Activated CD8-positive, alpha-beta T cell treated with anti-CD3 and anti-CD28 coated beads, Interleukin-2, amount 10 ng/mL, durations not matched to agents 7 days and 5 days (primary cell): ENCODE data around the gene NPIPA2. TPM values are rescaled to one million over a fixed set of nuclear protein-coding genes. Genes with fewer than 3 reads are reported as not detected.
A peak's percentile ranks its signal among the peaks of the same experiment; 100 is the strongest.
"Not testable (repeated sequence)": the region's sequence is repeated elsewhere in the genome, so short reads cannot be mapped to it uniquely, and the experiment has no call there.

ENCODE experiments used
- ATAC-seq: fragments of 150-1000 bp; cut with Tn5 transposase; one replicate; pipeline ENCODE4 v1.10.0; 2021; ENCODE audit warnings: moderate library complexity
- CTCF ChIA-PET: fragments of 350-600 bp; sonication (Branson Sonifier 250); formaldehyde crosslinking; loops from one replicate; lab custom pipeline; 2021; ENCODE audit warnings: antibody characterized with exemption; lab: Charles Lee
- POLR2A ChIA-PET: fragments of 350-600 bp; sonication (Branson Sonifier 250); formaldehyde crosslinking; loops from one replicate; lab custom pipeline; 2021; ENCODE audit warnings: antibody characterized with exemption; lab: Charles Lee
- DNase-seq: peaks from one replicate; pipeline ENCODE4 v3.0.0-alpha.2; 2020
- H3K27ac Mint-ChIP-seq: one replicate; pipeline ENCODE4 v1.8.0; 2021; ENCODE audit warnings: mild to moderate bottlenecking, mixed read lengths
- H3K27me3 Mint-ChIP-seq: one replicate; pipeline ENCODE4 v1.8.0; 2021; ENCODE audit warnings: low read depth, mixed read lengths
- H3K36me3 Mint-ChIP-seq: one replicate; pipeline ENCODE4 v1.8.0; 2021; ENCODE audit warnings: low read depth, mixed read lengths
- H3K4me1 Mint-ChIP-seq: one replicate; pipeline ENCODE4 v1.8.0; 2021; ENCODE audit warnings: low read depth, mixed read lengths
- H3K4me3 Mint-ChIP-seq: one replicate; pipeline ENCODE4 v1.8.0; 2021; ENCODE audit warnings: mild to moderate bottlenecking, mixed read lengths
- H3K9me3 Mint-ChIP-seq: one replicate; pipeline ENCODE4 v1.8.0; 2022; ENCODE audit warnings: mixed read lengths; ENCODE audit not compliant: insufficient read depth
- total RNA-seq, 2 experiments: library from RNA; stranded (reverse); gene quantifications; one replicate each; pipeline ENCODE4 v1.2.3, GENCODE V29; 2021

NPIPA2 gene
- 1 to 10 TPM; 3.2 to 3.9 TPM for total RNA-seq

DNA sequence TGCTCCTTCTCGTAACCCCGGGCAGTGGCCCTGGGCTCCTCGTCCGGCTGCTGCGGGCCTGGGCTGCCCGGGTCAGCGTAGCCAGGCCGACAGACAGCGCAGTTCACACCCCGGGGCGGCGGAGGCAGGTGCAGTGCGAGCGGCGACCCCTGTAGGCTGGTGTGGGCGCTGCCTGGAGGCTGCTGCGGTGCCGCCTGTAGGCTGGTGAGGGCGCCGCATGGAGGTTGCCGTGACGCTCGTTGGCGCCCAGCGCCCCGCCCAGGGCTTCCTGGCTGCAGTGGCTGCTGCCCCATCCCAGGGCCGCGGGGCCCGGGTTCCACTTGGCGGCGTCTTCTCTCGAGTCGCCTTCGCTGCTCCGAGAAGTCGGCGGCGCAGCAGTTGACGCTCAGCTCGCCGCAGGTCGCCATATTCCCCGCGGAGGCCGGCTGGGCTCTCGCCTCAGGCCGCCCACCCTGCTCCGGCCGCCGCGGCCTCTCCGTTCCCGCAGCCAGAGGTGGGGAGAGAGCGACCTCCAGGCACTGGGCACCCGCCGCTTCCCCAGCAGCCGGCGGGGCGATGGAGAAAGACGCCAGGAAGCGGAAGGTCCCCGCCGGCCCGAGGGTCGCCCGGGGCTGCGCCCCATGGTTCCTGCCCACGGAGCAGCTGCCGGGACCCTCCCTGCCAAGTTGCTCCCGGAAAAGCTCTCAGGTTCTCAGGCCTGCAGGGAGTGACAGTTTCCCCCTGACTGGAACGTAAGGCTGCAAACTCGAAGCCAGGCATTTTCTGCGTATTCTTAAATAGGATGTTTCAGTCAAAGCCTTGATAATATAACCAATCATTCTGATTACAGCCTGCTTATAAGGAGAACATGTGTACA, at the start of gene NPIPA2:
NPIPA2 (plus strand) TSS at position 261 of the 856 bp plus-strand sequence. CDS start 5,533 bp downstream, outside the sequence.
- H3K27ac Mint-ChIP-seq, H3K9me3 Mint-ChIP-seq, H3K27me3 Mint-ChIP-seq, H3K4me3 Mint-ChIP-seq, H3K4me1 Mint-ChIP-seq, DNase-seq, CTCF ChIA-PET, H3K36me3 Mint-ChIP-seq, POLR2A ChIA-PET: not testable (repeated sequence)
- ATAC-seq: peak; percentile 100

DNA sequence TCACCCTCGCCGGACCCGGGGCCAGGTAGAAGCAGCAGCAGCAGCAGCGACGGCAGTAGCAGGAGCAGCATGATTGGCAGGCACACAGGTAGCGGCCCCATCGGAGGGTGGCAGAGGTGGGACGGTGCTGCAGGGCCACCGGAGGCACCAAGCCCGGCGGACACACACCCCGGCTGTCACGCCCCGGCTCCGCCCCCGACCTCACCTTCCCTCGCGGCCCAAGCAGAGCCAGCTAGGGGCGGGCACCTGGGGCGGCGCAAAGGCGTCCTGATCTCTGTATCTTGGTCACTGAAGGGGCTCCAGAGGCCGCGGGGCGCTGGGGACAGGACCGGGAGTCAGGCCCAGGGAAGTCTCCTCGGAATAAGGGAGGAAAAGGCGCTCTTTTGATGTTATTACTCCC, 48.2 kb upstream of the NPIPA2 start, which contains the start of gene PLA2G10:
PLA2G10 (minus strand) TSS at position 180 of the 400 bp plus-strand sequence; CDS start at position 101, 79 bp downstream.
- H3K9me3 Mint-ChIP-seq, DNase-seq, CTCF ChIA-PET, H3K36me3 Mint-ChIP-seq, POLR2A ChIA-PET, ATAC-seq, H3K4me3 Mint-ChIP-seq, H3K4me1 Mint-ChIP-seq, H3K27me3 Mint-ChIP-seq, H3K27ac Mint-ChIP-seq: not testable (repeated sequence)

DNA sequence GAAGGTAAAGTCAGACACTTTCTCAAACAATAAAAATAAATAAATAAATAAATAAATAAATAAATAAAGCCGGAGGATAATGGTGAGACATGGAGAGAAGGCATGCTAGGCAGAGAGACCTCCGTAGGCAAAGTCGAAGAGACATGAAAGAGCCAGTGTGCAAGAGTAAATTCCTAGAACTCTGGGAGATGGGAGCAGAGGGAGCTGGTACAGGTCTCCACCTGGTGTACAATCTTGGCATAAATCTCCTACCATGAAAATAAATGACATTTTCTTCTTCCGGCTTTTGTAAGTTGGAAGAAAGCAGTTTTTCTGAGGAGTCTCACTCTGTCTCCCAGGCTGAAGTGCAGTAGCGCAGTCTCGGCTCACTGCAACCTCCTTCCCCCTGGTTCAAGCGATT, 40.5 kb upstream of the NPIPA2 start:
- CTCF ChIA-PET, POLR2A ChIA-PET, H3K27ac Mint-ChIP-seq, ATAC-seq, H3K27me3 Mint-ChIP-seq, H3K36me3 Mint-ChIP-seq, DNase-seq, H3K4me3 Mint-ChIP-seq, H3K4me1 Mint-ChIP-seq, H3K9me3 Mint-ChIP-seq: not testable (repeated sequence)

DNA sequence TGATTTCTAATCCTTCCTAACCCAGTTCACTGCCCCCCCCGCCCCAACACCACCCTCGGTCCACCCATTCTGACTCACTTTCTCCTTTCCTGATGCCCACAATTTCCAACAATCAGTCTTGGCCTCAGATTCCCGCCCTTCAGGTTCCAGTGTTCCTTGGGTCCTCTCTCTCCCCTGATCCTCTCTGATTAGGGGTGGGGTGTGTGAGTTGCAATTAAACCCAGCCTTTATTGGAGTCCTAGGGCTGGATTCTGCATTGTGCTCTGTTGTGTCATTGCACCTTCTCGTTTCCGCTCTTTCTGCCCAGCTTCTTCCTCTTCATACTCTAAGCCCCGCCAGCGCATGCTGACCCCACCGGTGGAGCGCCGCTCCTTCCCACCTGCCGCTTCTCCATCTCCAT, 39.7 kb upstream of the NPIPA2 start:
- CTCF ChIA-PET, ATAC-seq, H3K36me3 Mint-ChIP-seq, H3K27ac Mint-ChIP-seq, H3K4me1 Mint-ChIP-seq, DNase-seq, H3K4me3 Mint-ChIP-seq, H3K9me3 Mint-ChIP-seq, POLR2A ChIA-PET, H3K27me3 Mint-ChIP-seq: not testable (repeated sequence)

DNA sequence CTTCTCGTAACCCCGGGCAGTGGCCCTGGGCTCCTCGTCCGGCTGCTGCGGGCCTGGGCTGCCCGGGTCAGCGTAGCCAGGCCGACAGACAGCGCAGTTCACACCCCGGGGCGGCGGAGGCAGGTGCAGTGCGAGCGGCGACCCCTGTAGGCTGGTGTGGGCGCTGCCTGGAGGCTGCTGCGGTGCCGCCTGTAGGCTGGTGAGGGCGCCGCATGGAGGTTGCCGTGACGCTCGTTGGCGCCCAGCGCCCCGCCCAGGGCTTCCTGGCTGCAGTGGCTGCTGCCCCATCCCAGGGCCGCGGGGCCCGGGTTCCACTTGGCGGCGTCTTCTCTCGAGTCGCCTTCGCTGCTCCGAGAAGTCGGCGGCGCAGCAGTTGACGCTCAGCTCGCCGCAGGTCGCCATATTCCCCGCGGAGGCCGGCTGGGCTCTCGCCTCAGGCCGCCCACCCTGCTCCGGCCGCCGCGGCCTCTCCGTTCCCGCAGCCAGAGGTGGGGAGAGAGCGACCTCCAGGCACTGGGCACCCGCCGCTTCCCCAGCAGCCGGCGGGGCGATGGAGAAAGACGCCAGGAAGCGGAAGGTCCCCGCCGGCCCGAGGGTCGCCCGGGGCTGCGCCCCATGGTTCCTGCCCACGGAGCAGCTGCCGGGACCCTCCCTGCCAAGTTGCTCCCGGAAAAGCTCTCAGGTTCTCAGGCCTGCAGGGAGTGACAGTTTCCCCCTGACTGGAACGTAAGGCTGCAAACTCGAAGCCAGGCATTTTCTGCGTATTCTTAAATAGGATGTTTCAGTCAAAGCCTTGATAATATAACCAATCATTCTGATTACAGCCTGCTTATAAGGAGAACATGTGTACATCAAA, 38.9 kb upstream of the NPIPA2 start, which contains the start of gene NPIPA3:
NPIPA3 (plus strand) TSS at position 256 of the 856 bp plus-strand sequence. CDS start 5,533 bp downstream, outside the sequence.
- peak; percentile 99 for ATAC-seq
- DNase-seq, POLR2A ChIA-PET, H3K4me1 Mint-ChIP-seq, H3K27ac Mint-ChIP-seq, CTCF ChIA-PET, H3K36me3 Mint-ChIP-seq, H3K27me3 Mint-ChIP-seq, H3K4me3 Mint-ChIP-seq, H3K9me3 Mint-ChIP-seq: not testable (repeated sequence)

DNA sequence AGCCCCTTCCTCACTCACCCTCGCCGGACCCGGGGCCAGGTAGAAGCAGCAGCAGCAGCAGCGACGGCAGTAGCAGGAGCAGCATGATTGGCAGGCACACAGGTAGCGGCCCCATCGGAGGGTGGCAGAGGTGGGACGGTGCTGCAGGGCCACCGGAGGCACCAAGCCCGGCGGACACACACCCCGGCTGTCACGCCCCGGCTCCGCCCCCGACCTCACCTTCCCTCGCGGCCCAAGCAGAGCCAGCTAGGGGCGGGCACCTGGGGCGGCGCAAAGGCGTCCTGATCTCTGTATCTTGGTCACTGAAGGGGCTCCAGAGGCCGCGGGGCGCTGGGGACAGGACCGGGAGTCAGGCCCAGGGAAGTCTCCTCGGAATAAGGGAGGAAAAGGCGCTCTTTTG, 9.1 kb upstream of the NPIPA2 start:
- H3K27ac Mint-ChIP-seq, DNase-seq, H3K27me3 Mint-ChIP-seq, H3K4me3 Mint-ChIP-seq, H3K9me3 Mint-ChIP-seq, CTCF ChIA-PET, H3K36me3 Mint-ChIP-seq, H3K4me1 Mint-ChIP-seq, ATAC-seq, POLR2A ChIA-PET: not testable (repeated sequence)

DNA sequence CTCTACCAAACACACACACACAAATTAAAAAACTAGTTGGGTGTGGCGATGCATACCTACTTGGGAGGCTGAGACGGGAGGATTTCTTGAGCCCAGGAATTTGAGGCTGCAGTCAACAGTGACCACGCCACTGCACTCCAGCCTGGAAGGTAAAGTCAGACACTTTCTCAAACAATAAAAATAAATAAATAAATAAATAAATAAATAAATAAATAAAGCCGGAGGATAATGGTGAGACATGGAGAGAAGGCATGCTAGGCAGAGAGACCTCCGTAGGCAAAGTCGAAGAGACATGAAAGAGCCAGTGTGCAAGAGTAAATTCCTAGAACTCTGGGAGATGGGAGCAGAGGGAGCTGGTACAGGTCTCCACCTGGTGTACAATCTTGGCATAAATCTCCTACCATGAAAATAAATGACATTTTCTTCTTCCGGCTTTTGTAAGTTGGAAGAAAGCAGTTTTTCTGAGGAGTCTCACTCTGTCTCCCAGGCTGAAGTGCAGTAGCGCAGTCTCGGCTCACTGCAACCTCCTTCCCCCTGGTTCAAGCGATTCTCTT, 1.4 kb upstream of the NPIPA2 start:
- DNase-seq, H3K27ac Mint-ChIP-seq, ATAC-seq, CTCF ChIA-PET, POLR2A ChIA-PET, H3K4me3 Mint-ChIP-seq, H3K4me1 Mint-ChIP-seq, H3K9me3 Mint-ChIP-seq, H3K36me3 Mint-ChIP-seq, H3K27me3 Mint-ChIP-seq: not testable (repeated sequence)

DNA sequence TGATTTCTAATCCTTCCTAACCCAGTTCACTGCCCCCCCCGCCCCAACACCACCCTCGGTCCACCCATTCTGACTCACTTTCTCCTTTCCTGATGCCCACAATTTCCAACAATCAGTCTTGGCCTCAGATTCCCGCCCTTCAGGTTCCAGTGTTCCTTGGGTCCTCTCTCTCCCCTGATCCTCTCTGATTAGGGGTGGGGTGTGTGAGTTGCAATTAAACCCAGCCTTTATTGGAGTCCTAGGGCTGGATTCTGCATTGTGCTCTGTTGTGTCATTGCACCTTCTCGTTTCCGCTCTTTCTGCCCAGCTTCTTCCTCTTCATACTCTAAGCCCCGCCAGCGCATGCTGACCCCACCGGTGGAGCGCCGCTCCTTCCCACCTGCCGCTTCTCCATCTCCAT, 539 bp upstream of the NPIPA2 start:
- H3K27ac Mint-ChIP-seq, DNase-seq, H3K4me3 Mint-ChIP-seq, H3K9me3 Mint-ChIP-seq, POLR2A ChIA-PET, H3K27me3 Mint-ChIP-seq, H3K36me3 Mint-ChIP-seq, CTCF ChIA-PET, H3K4me1 Mint-ChIP-seq: not testable (repeated sequence)
- peak; percentile 12 for ATAC-seq

DNA sequence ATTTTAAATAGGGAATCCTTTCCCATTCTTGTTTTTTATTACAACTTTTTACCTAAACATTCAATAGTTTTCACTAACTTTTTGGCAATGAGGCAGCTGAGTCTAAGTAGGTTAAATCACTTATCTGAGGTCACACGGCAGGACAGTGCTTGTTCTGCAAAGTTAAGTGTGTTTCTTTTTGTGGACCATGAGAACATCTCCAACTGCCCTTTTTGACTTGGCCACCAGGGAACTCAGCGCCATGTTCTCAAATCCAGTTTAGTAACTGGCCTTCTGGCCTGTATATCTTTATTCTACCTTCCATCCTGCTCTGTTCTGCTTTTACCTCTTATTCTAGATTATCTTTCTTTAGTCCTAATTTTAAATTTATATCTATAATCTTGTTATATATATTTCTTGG, 31.3 kb downstream of the NPIPA2 start:
- H3K4me1 Mint-ChIP-seq, POLR2A ChIA-PET, H3K4me3 Mint-ChIP-seq, CTCF ChIA-PET, ATAC-seq, DNase-seq, H3K27ac Mint-ChIP-seq, H3K27me3 Mint-ChIP-seq, H3K9me3 Mint-ChIP-seq, H3K36me3 Mint-ChIP-seq: not testable (repeated sequence)

DNA sequence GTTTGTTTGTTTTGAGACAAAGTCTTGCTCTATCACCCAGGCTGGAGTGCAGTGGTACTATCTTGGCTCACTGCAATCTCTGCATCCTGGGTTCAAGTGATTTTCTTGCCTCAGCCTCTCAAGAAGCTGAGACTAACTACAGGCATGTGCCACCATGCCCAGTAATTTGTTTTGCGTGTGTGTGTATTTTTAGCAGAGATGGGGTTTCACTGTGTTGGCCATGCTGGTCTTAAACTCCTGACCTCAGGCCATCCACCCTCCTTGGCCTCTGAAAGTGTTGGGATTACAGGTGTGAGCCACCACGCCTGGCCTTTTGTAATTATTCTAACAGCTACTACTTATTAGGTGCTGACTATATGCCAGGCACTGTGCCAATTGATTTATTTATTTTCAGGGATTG, 33.3 kb downstream of the NPIPA2 start:
- H3K27ac Mint-ChIP-seq, H3K4me1 Mint-ChIP-seq, H3K4me3 Mint-ChIP-seq, H3K9me3 Mint-ChIP-seq, POLR2A ChIA-PET, H3K27me3 Mint-ChIP-seq, CTCF ChIA-PET, H3K36me3 Mint-ChIP-seq, DNase-seq, ATAC-seq: not testable (repeated sequence)

DNA sequence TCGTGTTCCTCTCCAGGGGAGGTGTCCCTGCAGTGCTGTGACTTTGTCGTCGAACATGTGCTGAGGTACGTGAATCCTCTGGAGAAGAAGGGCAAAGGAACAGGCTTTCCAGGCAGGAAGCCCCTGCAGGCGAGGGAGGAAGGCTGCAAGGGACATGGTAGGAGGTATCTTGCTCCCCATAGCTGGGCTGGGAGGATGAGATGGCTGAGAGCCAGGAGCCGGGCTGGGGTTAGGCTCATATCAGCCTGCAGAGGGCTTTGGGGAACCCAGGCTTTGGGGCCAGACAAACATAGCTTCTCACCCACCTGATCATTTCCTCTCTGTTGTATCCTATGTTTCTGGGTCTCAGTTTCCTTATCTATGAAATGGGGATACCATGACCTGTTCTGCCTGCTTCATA, 34.4 kb downstream of the NPIPA2 start:
- H3K27ac Mint-ChIP-seq, POLR2A ChIA-PET, H3K36me3 Mint-ChIP-seq, DNase-seq, H3K9me3 Mint-ChIP-seq, H3K4me3 Mint-ChIP-seq, H3K4me1 Mint-ChIP-seq, ATAC-seq, CTCF ChIA-PET, H3K27me3 Mint-ChIP-seq: not testable (repeated sequence)
